RWPE2 (cell line): ENCODE measurements around the gene DNASE1.

Experiments used
- ATAC-seq: fragments of 200-7000 bp; cut with Tn5 transposase; 3 replicates; pipeline ENCODE4 v1.9.1; 2021; ENCODE audit warnings: low read depth
- DNase-seq: peaks from one replicate; pipeline ENCODE4 v3.0.0-alpha.2; 2020; ENCODE audit warnings: low spot score
- H3K27ac ChIP-seq: fragments of 450-650 bp; 2 replicates; pipeline ENCODE4 v1.5.1; 2017; ENCODE audit warnings: mild to moderate bottlenecking; ENCODE audit not compliant: poor library complexity, severe bottlenecking
- H3K27me3 ChIP-seq: fragments of 250-450 bp; sonication (Bioruptor Pico); 2 replicates; pipeline ENCODE4 v1.5.1; 2021; ENCODE audit warnings: mild to moderate bottlenecking, moderate library complexity; ENCODE audit not compliant: insufficient read depth, poor library complexity, severe bottlenecking
- H3K36me3 ChIP-seq: fragments of 250-450 bp; sonication (Bioruptor Pico); 2 replicates; pipeline ENCODE4 v1.5.1; 2020; ENCODE audit warnings: low read depth, mild to moderate bottlenecking, moderate library complexity
- H3K4me1 ChIP-seq: fragments of 250-450 bp; sonication (Bioruptor Pico); 2 replicates; pipeline ENCODE4 v1.5.1; 2021; ENCODE audit warnings: mild to moderate bottlenecking, moderate library complexity; ENCODE audit not compliant: insufficient read depth, poor library complexity, severe bottlenecking
- H3K4me3 ChIP-seq: fragments of 250-450 bp; sonication (Bioruptor Pico); 2 replicates; pipeline ENCODE4 v1.5.1; 2021; ENCODE audit warnings: mild to moderate bottlenecking, moderate library complexity; ENCODE audit not compliant: severe bottlenecking
- H3K9me3 ChIP-seq: fragments of 250-450 bp; sonication (Bioruptor Pico); 2 replicates; pipeline ENCODE4 v1.5.1; 2021; ENCODE audit warnings: mild to moderate bottlenecking, moderate library complexity; ENCODE audit not compliant: severe bottlenecking
- CTCF ChIP-seq: fragments of 450-650 bp; IDR thresholded peaks from one replicate; pipeline ENCODE4 v1.5.1; 2017; ENCODE audit warnings: mild to moderate bottlenecking, moderate library complexity; ENCODE audit not compliant: poor library complexity, severe bottlenecking

DNASE1 gene

GRCh38 chr16:3695610-3696369, 41.3 kb downstream of the DNASE1 start:
- Histone ChIP-seq H3K27ac (no peak overlapping the region), H3K36me3 (peaks cover 15% of the 10 kb centered on the region), H3K9me3 (no peaks in the 10 kb centered on the region), H3K27me3 (no peaks in the 10 kb centered on the region), H3K4me1 (no peaks in the 10 kb centered on the region), H3K4me3 (no peak overlapping the region)
- no peak for TF ChIP-seq CTCF
- ATAC-seq = no peak
- DNase-seq = no peak

GRCh38 chr16:3696425-3697218, 42.1 kb downstream of the DNASE1 start:
- no peaks in the 10 kb centered on the region for H3K27me3 ChIP-seq
- H3K36me3 ChIP-seq = peaks cover 14% of the 10 kb centered on the region
- H3K9me3 ChIP-seq = no peaks in the 10 kb centered on the region
- ATAC-seq (peak; percentile 50; the same call in 1 of the 3 replicates), DNase-seq (no peak)
- no peak overlapping the region for H3K4me3 ChIP-seq
- TF ChIP-seq CTCF = no peak
- no peaks in the 10 kb centered on the region for H3K4me1 ChIP-seq
- no peak overlapping the region for H3K27ac ChIP-seq

DNA sequence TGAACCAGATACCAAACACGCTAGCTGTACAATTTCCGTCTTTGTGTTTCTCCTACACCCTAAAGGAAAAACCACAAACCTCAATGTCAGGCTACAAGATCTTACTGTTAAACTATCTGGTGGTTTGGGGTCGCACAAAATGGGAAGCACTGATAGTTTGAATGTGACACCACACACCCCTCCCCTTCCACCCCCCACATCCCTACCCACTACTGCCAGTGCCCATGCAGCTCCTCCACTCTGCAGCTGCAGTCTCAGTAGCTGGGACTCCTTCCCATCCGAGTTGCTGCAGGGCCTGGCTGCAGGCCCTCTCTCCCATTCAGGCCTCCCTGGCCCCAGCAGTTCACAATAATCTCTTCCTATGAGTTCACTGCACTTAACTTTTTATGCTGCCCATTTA, 44.5 kb downstream of the DNASE1 start:
- no peaks in the 10 kb centered on the region for H3K27me3 ChIP-seq
- H3K27ac ChIP-seq = no peak overlapping the region
- no peak overlapping the region for H3K4me3 ChIP-seq

GRCh38 chr16:3701531-3701930, 47.0 kb downstream of the DNASE1 start:
- no peak for TF ChIP-seq CTCF
- no peak for ATAC-seq
- H3K27ac ChIP-seq = no peak overlapping the region

More for the DNA sequence above, 44.5 kb downstream of the DNASE1 start:
- no peaks in the 10 kb centered on the region for H3K4me1 ChIP-seq
- peaks cover 17% of the 10 kb centered on the region for H3K36me3 ChIP-seq
- no peak for TF ChIP-seq CTCF
- DNase-seq (no peak), ATAC-seq (no peak)
- H3K9me3 ChIP-seq = no peaks in the 10 kb centered on the region

More at GRCh38 chr16:3701531-3701930, 47.0 kb downstream of the DNASE1 start:
- Histone ChIP-seq H3K36me3 (peaks cover 11% of the 10 kb centered on the region; the same call in 1 of the 2 replicates), H3K9me3 (no peaks in the 10 kb centered on the region), H3K4me1 (no peaks in the 10 kb centered on the region), H3K4me3 (no peak overlapping the region), H3K27me3 (no peaks in the 10 kb centered on the region)
- no peak for DNase-seq
